NB4 (cell line): ENCODE measurements around the gene MT1E.
"Not testable (repeated sequence)": the region's sequence is repeated elsewhere in the genome, so short reads cannot be mapped to it uniquely, and the experiment has no call there.

ENCODE experiments used
- DNase-seq: peaks from one replicate; pipeline ENCODE4 v3.0.0; 2010; ENCODE audit warnings: low read depth
- H3K4me3 ChIP-seq: one replicate; pipeline ENCODE4 v1.5.1; 2011; ENCODE audit warnings: mild to moderate bottlenecking, low read depth, low read length, moderate library complexity
- MAX ChIP-seq: IDR thresholded peaks from 2 replicates; pipeline ENCODE4 v1.6.1; 2011; ENCODE audit warnings: low read depth, low read length
- MYC ChIP-seq: IDR thresholded peaks from 2 replicates; pipeline ENCODE4 v1.6.1; 2011; ENCODE audit warnings: low read depth, low read length
- POLR2A ChIP-seq: IDR thresholded peaks from 2 replicates; pipeline ENCODE4 v1.6.1; 2011; ENCODE audit warnings: mild to moderate bottlenecking; ENCODE audit not compliant: insufficient read length; ENCODE audit errors: extremely low read depth
- TF ChIP-seq, protein P1 (sequence below): IDR thresholded peaks from one replicate; pipeline ENCODE4 v1.5.1; 2012; ENCODE audit warnings: low read depth, low read length

Gene MT1E

GRCh38 chr16:56625140-56625942 lies at the start of gene MT1E:
MT1E (plus strand) TSS chr16:56625781; CDS start chr16:56625852, 71 bp downstream.
- DNase-seq: peak; percentile 71
- peak within 1 kb of the TSS; percentile 39 for H3K4me3 ChIP-seq
- TF ChIP-seq POLR2A: no peak
- no peak for TF ChIP-seq MYC
- TF ChIP-seq, protein P1, sequence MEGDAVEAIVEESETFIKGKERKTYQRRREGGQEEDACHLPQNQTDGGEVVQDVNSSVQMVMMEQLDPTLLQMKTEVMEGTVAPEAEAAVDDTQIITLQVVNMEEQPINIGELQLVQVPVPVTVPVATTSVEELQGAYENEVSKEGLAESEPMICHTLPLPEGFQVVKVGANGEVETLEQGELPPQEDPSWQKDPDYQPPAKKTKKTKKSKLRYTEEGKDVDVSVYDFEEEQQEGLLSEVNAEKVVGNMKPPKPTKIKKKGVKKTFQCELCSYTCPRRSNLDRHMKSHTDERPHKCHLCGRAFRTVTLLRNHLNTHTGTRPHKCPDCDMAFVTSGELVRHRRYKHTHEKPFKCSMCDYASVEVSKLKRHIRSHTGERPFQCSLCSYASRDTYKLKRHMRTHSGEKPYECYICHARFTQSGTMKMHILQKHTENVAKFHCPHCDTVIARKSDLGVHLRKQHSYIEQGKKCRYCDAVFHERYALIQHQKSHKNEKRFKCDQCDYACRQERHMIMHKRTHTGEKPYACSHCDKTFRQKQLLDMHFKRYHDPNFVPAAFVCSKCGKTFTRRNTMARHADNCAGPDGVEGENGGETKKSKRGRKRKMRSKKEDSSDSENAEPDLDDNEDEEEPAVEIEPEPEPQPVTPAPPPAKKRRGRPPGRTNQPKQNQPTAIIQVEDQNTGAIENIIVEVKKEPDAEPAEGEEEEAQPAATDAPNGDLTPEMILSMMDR: no peak
- no peak for TF ChIP-seq MAX

DNA sequence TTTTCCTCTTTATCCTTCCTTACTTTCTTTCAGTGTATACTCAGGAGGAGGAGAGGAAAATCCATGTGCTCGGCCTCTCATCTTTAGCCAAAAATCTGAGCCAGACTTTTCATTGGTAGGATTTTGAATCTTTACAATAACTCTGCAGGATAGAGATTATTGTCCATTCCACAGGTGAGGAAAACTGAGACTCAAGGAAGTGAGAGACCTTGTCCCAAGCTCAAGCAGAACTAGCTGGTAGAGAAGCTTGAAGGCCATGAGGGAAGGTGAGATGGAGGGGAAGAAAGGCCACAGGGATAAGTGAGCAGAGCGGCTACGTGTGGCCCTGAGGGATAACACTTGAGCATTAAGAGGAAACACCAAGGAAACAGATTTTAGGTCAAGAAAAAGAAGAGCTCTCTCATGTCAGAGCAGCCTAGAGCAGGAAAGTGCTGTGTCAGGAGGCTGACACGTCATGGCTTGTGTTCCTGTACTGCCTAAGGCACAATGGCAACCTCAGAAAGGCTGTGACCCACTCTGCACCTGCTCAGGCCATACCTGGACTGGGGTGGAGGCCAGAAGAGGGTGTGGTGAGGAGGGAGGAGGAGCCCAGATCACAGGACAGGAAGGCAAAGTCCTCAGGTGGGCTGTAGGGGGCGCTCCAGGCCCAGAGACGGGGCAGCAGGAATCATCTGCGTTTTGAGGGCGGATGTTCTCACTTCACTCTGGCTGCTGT lies 48.8 kb upstream of the MT1E start:
- no peak overlapping the region for H3K4me3 ChIP-seq
- TF ChIP-seq MYC (no peak), POLR2A (no peak), MAX (peak; percentile 43; the same call in 1 of the 2 replicates)
- TF ChIP-seq, protein P1: peak; percentile 83
- peak; percentile 82 for DNase-seq

DNA sequence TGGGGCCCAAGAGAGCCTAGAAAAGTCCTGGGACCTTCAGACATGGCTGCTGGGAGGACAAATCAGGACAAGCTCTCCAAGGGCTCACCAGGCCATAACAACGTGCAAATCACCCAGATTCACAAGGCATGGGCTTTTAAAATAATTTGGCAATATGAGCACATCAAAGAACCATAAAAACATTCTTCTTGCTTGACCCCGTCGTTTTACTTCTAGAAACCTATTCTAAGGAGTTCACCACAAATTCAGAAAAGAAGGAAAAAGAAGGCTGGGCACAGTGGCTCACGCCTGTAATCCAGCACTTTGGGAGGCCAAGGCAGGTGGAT lies 48.3 kb upstream of the MT1E start:
- no peak overlapping the region for H3K4me3 ChIP-seq
- no peak for DNase-seq
- TF ChIP-seq POLR2A (no peak), MAX (no peak), MYC (peak; percentile 23; the same call in 1 of the 2 replicates)

DNA sequence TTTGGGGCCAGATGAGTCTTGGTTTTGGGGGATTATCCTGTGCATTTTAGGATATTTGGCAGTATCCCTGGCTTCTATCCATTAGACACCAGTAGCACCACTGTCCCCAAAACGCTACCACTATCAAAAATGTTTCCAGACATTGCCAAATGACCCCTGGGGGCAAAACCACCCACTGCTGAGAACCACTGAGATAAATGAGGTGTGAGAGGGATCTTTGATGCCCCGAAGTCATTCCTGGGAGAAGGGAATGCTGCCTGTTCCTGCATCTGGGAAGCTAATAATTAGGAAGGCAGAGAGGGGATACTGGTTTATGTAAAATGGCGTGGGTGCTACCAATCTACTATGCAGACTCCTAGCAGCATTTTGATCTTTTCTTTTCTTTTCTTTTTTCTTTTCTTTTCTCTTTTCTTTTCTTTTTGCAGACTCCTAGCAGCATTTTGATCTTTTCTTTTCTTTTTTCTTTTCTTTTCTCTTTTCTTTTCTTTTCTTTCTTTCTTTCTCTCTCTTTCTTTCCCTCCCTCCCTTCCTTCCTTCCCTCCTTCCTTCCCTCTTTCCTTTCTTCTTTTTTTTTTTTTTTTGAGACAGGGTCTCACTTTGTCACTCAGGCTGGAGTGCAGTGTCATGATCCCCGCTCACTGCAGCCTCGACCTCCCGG lies 45.1 kb upstream of the MT1E start:
- TF ChIP-seq, protein P1: no peak
- TF ChIP-seq MAX (no peak), MYC (no peak), POLR2A (no peak)

DNA sequence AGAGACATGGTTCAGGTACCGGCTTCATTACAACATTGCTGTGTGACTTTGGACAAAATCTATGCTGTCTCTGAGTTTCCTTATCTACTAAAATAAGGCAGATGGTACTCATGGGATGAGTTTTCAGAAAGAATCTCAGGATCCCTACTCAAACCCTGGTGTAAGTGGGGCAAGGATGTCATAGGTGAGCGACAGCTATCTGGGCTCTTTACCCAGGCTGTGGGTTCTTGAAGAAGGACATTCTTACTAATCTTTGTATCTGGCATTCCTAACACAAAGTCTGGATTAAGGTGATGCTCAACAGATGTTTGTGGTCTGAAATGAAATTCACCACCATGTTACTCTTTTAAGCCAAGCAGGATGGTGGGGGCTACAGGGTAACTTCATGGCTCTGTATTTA lies 42.7 kb upstream of the MT1E start:
- not testable (repeated sequence) for DNase-seq, H3K4me3 ChIP-seq

More for the DNA sequence above, 45.1 kb upstream of the MT1E start:
- no peak for DNase-seq
- H3K4me3 ChIP-seq: no peak overlapping the region

DNA sequence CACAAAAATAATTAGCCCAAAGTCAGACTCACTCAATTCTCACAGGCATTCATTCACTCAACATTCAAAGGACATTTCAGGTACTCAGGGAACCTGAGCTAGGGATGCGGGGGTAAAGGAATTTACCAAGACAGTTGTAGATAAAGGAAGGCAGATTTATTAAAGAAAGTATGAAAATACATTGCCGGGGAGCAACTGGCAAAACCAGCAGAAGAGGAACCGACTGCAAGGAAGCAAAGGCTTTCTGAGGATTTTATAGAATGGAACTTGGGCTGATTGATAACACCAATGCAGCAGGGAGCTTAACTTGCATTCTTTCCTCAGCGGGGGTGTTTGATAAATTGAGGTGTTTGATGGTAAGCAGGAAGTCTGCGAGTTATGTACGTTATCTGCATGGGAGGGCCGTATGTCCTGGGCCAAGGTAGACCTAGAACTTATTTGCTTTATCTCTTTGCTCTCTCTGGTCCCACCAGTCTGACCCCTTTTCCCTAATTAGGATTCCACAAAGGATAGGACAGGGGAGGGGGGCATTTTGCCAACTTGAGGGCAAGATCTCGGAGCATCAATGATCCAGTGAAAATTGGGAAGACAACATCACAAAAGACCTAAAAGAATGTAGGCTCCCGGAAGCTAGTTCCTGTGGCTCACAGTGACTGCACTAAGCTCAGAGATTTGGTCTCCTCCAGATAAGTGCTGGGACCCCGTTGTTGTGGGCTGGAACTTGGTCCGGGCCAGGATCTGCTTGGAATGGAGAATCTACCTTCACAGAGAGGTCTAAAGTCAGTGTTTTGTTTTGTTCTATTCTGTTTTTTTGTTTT lies 42.0 kb upstream of the MT1E start:
- no peak for DNase-seq
- no peak overlapping the region for H3K4me3 ChIP-seq
- TF ChIP-seq POLR2A (no peak), MYC (no peak), MAX (no peak)
- TF ChIP-seq, protein P1: no peak
